H1 (cell line): Measurements from ENCODE around the gene MGMT. TPM values are rescaled to one million over a fixed set of nuclear protein-coding genes. Genes with fewer than 3 reads are reported as not detected.

Experiments used
- CTCF ChIA-PET: fragments of 300-600 bp; sonication (Branson Sonifier 250); formaldehyde crosslinking; loops from one replicate; lab custom pipeline; 2021; ENCODE audit not compliant: partially characterized antibody; lab: Charles Lee
- POLR2A ChIA-PET: fragments of 300-600 bp; sonication (Branson Sonifier 250); formaldehyde crosslinking; loops from one replicate; lab custom pipeline; 2021; ENCODE audit warnings: inconsistent platforms; ENCODE audit not compliant: partially characterized antibody; lab: Charles Lee
- DNase-seq, 2 experiments: peaks; one replicate each; pipeline versions ENCODE4 v3.0.0 to v3.0.0-alpha.2; 2010 to 2022; ENCODE audit warnings: low spot score in 2 of 2, low read depth in 1 of 2, mixed read lengths in 1 of 2
- FAIRE-seq: peaks from 2 replicates; lab custom pipeline; 2011; peaks lifted over from hg19 to GRCh38; lab: Jason Lieb, UNC
- H2AFZ ChIP-seq: 2 replicates; pipeline ENCODE4 v1.8.1; 2012; ENCODE audit warnings: low read length, inconsistent platforms
- H2AK5ac ChIP-seq: 2 replicates; pipeline ENCODE4 v1.6.1; 2013; ENCODE audit warnings: low read depth, low read length
- H2BK120ac ChIP-seq: replicated peaks from 2 replicates; pipeline ENCODE3; 2013; ENCODE audit warnings: low read depth, low read length, inconsistent platforms
- H2BK12ac ChIP-seq: 2 replicates; pipeline ENCODE4 v1.6.1; 2013; ENCODE audit warnings: low read depth, low read length
- H2BK15ac ChIP-seq: 2 replicates; pipeline ENCODE4 v1.6.1; 2013; ENCODE audit warnings: low read length
- H2BK20ac ChIP-seq: 2 replicates; pipeline ENCODE4 v1.6.1; 2013; ENCODE audit warnings: low read length
- H2BK5ac ChIP-seq: 2 replicates; pipeline ENCODE4 v1.6.1; 2013; ENCODE audit warnings: low read depth, low read length
- H3K14ac ChIP-seq: 2 replicates; pipeline ENCODE4 v1.6.1; 2013; ENCODE audit warnings: inconsistent platforms; ENCODE audit not compliant: insufficient read length
- H3K18ac ChIP-seq: 2 replicates; pipeline ENCODE4 v1.6.1; 2013; ENCODE audit warnings: low read length; ENCODE audit errors: extremely low read depth
- H3K23ac ChIP-seq: 2 replicates; pipeline ENCODE4 v1.6.1; 2013; ENCODE audit warnings: inconsistent platforms; ENCODE audit not compliant: insufficient read length
- H3K23me2 ChIP-seq: 2 replicates; pipeline ENCODE4 v1.6.1; 2013; ENCODE audit warnings: low read depth, low read length
- H3K27ac ChIP-seq: 2 replicates; pipeline ENCODE4 v1.6.1; 2011; ENCODE audit warnings: low read depth, low read length, inconsistent platforms
- H3K27me3 ChIP-seq, 4 experiments: replicated peaks in 1 of 4; 1 replicate in 1 of 4; 2 replicates in 3 of 4; pipeline versions ENCODE4 v1.6.1 to v1.8.1; 2011 to 2013; ENCODE audit warnings: low read length in 3 of 4, mild to moderate bottlenecking in 3 of 4, inconsistent platforms in 2 of 4, mixed read lengths in 2 of 4, moderate library complexity in 1 of 4; ENCODE audit not compliant: control insufficient read depth in 3 of 4, insufficient read depth in 3 of 4; ENCODE audit errors: extremely low read depth in 1 of 4
- H3K36me3 ChIP-seq, 4 experiments: 2 replicates each; pipeline versions ENCODE4 v1.6.1 to v1.8.1; 2011 to 2013; ENCODE audit warnings: mild to moderate bottlenecking in 4 of 4, low read length in 3 of 4, moderate library complexity in 2 of 4, control low read depth in 1 of 4, inconsistent platforms in 1 of 4; ENCODE audit not compliant: insufficient read depth in 4 of 4, control insufficient read depth in 2 of 4
- H3K4ac ChIP-seq: replicated peaks from 2 replicates; pipeline ENCODE3; 2013; ENCODE audit warnings: low read length, low read depth, mixed read lengths, inconsistent platforms; ENCODE audit not compliant: insufficient read length
- H3K4me1 ChIP-seq, 4 experiments: replicated peaks in 1 of 4; 1 replicate in 1 of 4; 2 replicates in 3 of 4; pipeline versions ENCODE4 v1.6.1 to v1.8.1; 2011 to 2013; ENCODE audit warnings: low read length in 3 of 4, inconsistent platforms in 2 of 4, mixed read lengths in 1 of 4; ENCODE audit not compliant: insufficient read depth in 4 of 4, control insufficient read depth in 3 of 4
- H3K4me2 ChIP-seq, 2 experiments: 2 replicates each; pipeline versions ENCODE4 v1.6.1 to v1.8.1; 2011 to 2013; ENCODE audit warnings: low read depth in 2 of 2, low read length in 2 of 2, control low read depth in 1 of 2, inconsistent platforms in 1 of 2, mild to moderate bottlenecking in 1 of 2; ENCODE audit not compliant: insufficient read depth in 1 of 2
- H3K4me3 ChIP-seq, 4 experiments: fragments of 200-600, 300-600 bp in 1 of 4; sonication (generic), shearing (Covaris generic), sonication (Bioruptor Twin) in 1 of 4; 2 replicates each; pipeline versions ENCODE4 v1.5.1 to v1.8.1; 2011 to 2016; ENCODE audit warnings: low read length in 4 of 4, low read depth in 3 of 4, control low read depth in 2 of 4, inconsistent platforms in 2 of 4, mild to moderate bottlenecking in 2 of 4, mixed read lengths in 1 of 4, moderate library complexity in 1 of 4; ENCODE audit not compliant: insufficient read depth in 2 of 4; ENCODE audit errors: extremely low read depth in 1 of 4
- H3K56ac ChIP-seq: replicated peaks from 2 replicates; pipeline ENCODE3; 2013; ENCODE audit warnings: low read depth, mild to moderate bottlenecking, mixed read lengths, low read length, inconsistent platforms; ENCODE audit not compliant: insufficient read length
- H3K79me1 ChIP-seq: 2 replicates; pipeline ENCODE4 v1.6.1; 2013; ENCODE audit warnings: low read depth, low read length, control low read depth
- H3K79me2 ChIP-seq, 2 experiments: 2 replicates each; pipeline versions ENCODE4 v1.6.1 to v1.8.1; 2012 to 2013; ENCODE audit warnings: low read length in 2 of 2, mild to moderate bottlenecking in 2 of 2, inconsistent platforms in 1 of 2; ENCODE audit not compliant: insufficient read depth in 2 of 2, control insufficient read depth in 1 of 2
- H3K9ac ChIP-seq, 4 experiments: replicated peaks in 1 of 4; 1 replicate in 1 of 4; 2 replicates in 3 of 4; pipeline versions ENCODE4 v1.6.1 to v1.8.1; 2011 to 2013; ENCODE audit warnings: low read depth in 3 of 4, low read length in 3 of 4, control low read depth in 2 of 4, mild to moderate bottlenecking in 2 of 4, moderate library complexity in 2 of 4, inconsistent platforms in 1 of 4; ENCODE audit errors: extremely low read depth in 1 of 4
- H3K9me3 ChIP-seq, 2 experiments: 2 replicates each; pipeline versions ENCODE4 v1.6.1 to v1.8.1; 2012 to 2013; ENCODE audit warnings: mild to moderate bottlenecking in 2 of 2, moderate library complexity in 2 of 2, control low read depth in 1 of 2, inconsistent platforms in 1 of 2, low read depth in 1 of 2, low read length in 1 of 2, mixed read lengths in 1 of 2; ENCODE audit not compliant: insufficient read depth in 2 of 2
- H4K20me1 ChIP-seq, 2 experiments: replicated peaks in 1 of 2; 2 replicates each; pipeline versions ENCODE3 to v1.8.1; 2011 to 2013; ENCODE audit warnings: inconsistent platforms in 2 of 2, low read length in 2 of 2, mild to moderate bottlenecking in 1 of 2; ENCODE audit not compliant: insufficient read depth in 2 of 2, control insufficient read depth in 1 of 2
- H4K5ac ChIP-seq: 2 replicates; pipeline ENCODE4 v1.6.1; 2013; ENCODE audit warnings: low read length, low read depth, mixed read lengths, inconsistent platforms; ENCODE audit not compliant: insufficient read length
- H4K8ac ChIP-seq: 2 replicates; pipeline ENCODE4 v1.8.0; 2013; ENCODE audit warnings: mild to moderate bottlenecking, moderate library complexity, low read length, inconsistent platforms; ENCODE audit not compliant: insufficient read depth; ENCODE audit errors: extremely low read depth
- H4K91ac ChIP-seq: replicated peaks from 2 replicates; pipeline ENCODE3; 2013; ENCODE audit warnings: low read length, mixed read lengths, inconsistent platforms; ENCODE audit not compliant: insufficient read length
- EGR1 ChIP-seq: IDR thresholded peaks from 2 replicates; pipeline ENCODE4 v1.6.1; 2011; ENCODE audit warnings: low read depth, low read length, borderline replicate concordance
- FOSL1 ChIP-seq: IDR thresholded peaks from 2 replicates; pipeline ENCODE4 v1.6.1; 2011; ENCODE audit warnings: mild to moderate bottlenecking, low read depth, low read length, moderate library complexity; ENCODE audit not compliant: insufficient read depth
- KDM1A ChIP-seq: fragments of 200-600, 300-600 bp; sonication (generic); IDR thresholded peaks from 2 replicates; pipeline ENCODE4 v1.7.1; 2016; ENCODE audit warnings: mild to moderate bottlenecking, low read length, borderline replicate concordance
- POLR2AphosphoS5 ChIP-seq: IDR thresholded peaks from 2 replicates; pipeline ENCODE4 v1.6.1; 2011; ENCODE audit warnings: low read depth, low read length
- SIN3A ChIP-seq, 2 experiments: IDR thresholded peaks in 1 of 2; conservative IDR thresholded peaks in 1 of 2; 2 replicates each; pipeline ENCODE4 v1.6.1; 2011 to 2012; ENCODE audit warnings: low read length in 2 of 2, improper control_type of control experiment in 1 of 2, low read depth in 1 of 2, mild to moderate bottlenecking in 1 of 2
- SP1 ChIP-seq: IDR thresholded peaks from 2 replicates; pipeline ENCODE4 v1.6.1; 2011; ENCODE audit warnings: low read depth, low read length
- SP4 ChIP-seq: IDR thresholded peaks from 2 replicates; pipeline ENCODE4 v1.6.1; 2012; ENCODE audit warnings: low read length, inconsistent platforms
- TBP ChIP-seq: IDR thresholded peaks from 2 replicates; pipeline ENCODE4 v1.6.1; 2011; ENCODE audit warnings: low read depth, low read length, improper control_type of control experiment
- WGBS, 2 experiments: shearing (Covaris generic) in 1 of 2; methylation state at CpG; one replicate each; pipeline versions ENCODE4 v1.1.6 to v1.1.7; 2013 to 2015; ENCODE audit warnings: low lambda C conversion rate in 2 of 2, mixed read lengths in 2 of 2, inconsistent platforms in 1 of 2, low coverage in 1 of 2, missing lambda C conversion rate in 1 of 2; ENCODE audit not compliant: insufficient replicate concordance in 2 of 2, insufficient coverage in 1 of 2, insufficient read length in 1 of 2; ENCODE audit errors: extremely low coverage in 1 of 2, missing lambda C conversion rate in 1 of 2; 5-methylcytosine and 5-hydroxymethylcytosine counted together
- polyA plus RNA-seq, 7 experiments: library from polyadenylated mRNA; depleted of rRNA in 3 of 7; stranded (reverse) in 5 of 7; unstranded in 2 of 7; fragments of >200 nt in 5 of 7; fragments of 200-250 nt in 2 of 7; gene quantifications; 1 replicate in 5 of 7; 2 replicates in 1 of 7; 4 replicates in 1 of 7; pipeline versions ENCODE4 v1.2.1 to v1.2.3, GENCODE V29; 2011 to 2013; ENCODE audit warnings: missing spikeins in 2 of 7, mixed read lengths in 2 of 7
- total RNA-seq: library from RNA; stranded (reverse); fragmentation: NEBNext Ultra II Directional; extraction: Animal tissue kit (Norgen Biotek cat#: 25700); gene quantifications from 2 replicates; pipeline ENCODE4 v1.2.1, GENCODE V29; 2021

Gene MGMT
- total and polyA plus RNA-seq, 2 of the 8 experiments (the other 6 are each of a cell fraction or from before 2014, with no cell fraction given) = 9.9 to 10.7 TPM

DNA sequence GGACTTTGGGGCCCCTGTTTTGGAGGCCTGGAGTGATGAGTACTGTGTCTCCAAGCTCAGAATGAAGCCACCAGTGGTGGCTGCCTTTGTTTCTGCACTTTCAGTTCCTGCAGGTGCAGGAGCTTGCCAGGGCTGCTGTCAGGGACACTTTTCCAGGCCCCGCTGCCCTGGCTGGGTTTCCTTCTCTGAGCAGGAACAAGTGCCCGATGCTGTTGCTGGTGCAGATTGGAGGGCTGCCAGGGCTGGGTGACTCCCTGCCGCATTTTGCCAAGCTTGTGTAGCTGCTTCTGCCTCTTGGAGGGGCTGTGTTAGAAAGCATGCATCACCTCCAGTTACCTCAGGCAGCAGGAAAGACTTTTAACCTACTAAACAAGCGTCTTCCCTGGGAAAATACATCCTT lies 211.1 kb downstream of the MGMT start:
- POLR2A ChIA-PET = no interaction called here
- no peak for FAIRE-seq
- no peak for TF ChIP-seq EGR1
- no peak for TF ChIP-seq SIN3A (conservative IDR thresholded peaks at IDR 0.05 in 1 of 2, IDR thresholded peaks at IDR 0.05 in 1 of 2; ENCODE audit: low read depth in 1 of 2, low read length in 2 of 2)
- no peak for TF ChIP-seq SP4
- TF ChIP-seq FOSL1 = no peak
- no peak for TF ChIP-seq TBP
- no peak for TF ChIP-seq POLR2AphosphoS5
- TF ChIP-seq SP1 = no peak
- no peak for TF ChIP-seq KDM1A

More for the DNA sequence above, 211.1 kb downstream of the MGMT start:
- Histone ChIP-seq H4K91ac (no peak overlapping the region), H2BK120ac (no peak overlapping the region), H3K4me2 (no peak overlapping the region), H3K4me3 (no peak overlapping the region), H2AFZ (no peak overlapping the region), H3K9me3 (no peaks in the 10 kb centered on the region), H3K36me3 (no peaks in the 10 kb centered on the region), H2AK5ac (no peak overlapping the region), H4K20me1 (no peaks in the 10 kb centered on the region), H3K79me2 (no peaks in the 10 kb centered on the region), H3K4me1 (no peaks in the 10 kb centered on the region), H3K18ac (no peak overlapping the region), H3K27ac (no peak overlapping the region), H3K23ac (no peak overlapping the region), H4K8ac (no peak overlapping the region), H3K56ac (no peak overlapping the region), H3K27me3 (no peaks in the 10 kb centered on the region), H2BK12ac (no peak overlapping the region), H2BK5ac (no peak overlapping the region), H3K79me1 (no peaks in the 10 kb centered on the region), H2BK20ac (no peak overlapping the region), H3K23me2 (no peaks in the 10 kb centered on the region), H4K5ac (no peak overlapping the region), H3K4ac (no peak overlapping the region), H2BK15ac (no peak overlapping the region), H3K14ac (no peak overlapping the region), H3K9ac (no peak overlapping the region)
- WGBS, 2 experiments = 85% methylated on average over 4 of the region's 4 CpGs; no CpG with 5 or more reads in 1 of the 2 experiments
- CTCF ChIA-PET = interaction anchor here (1.2 to 1.5 kb wide), 2 partner anchors 19 to 252 kb away, joined by 3 read pairs; no protein-coding TSS in a partner anchor
- no peak for DNase-seq
